IPS DF 6.9 (cell line): ENCODE measurements around the gene FOXO6.

Experiments
- DNase-seq: peaks from one replicate; pipeline ENCODE4 v3.0.0-alpha.2; 2013; ENCODE audit warnings: low read depth, low spot score
- H3K27ac ChIP-seq: one replicate; pipeline ENCODE4 v1.5.1; 2013; ENCODE audit warnings: low read length, control low read depth
- H3K27me3 ChIP-seq: 2 replicates; pipeline ENCODE4 v1.6.1; 2013; ENCODE audit warnings: mild to moderate bottlenecking, low read length; ENCODE audit not compliant: control insufficient read depth, insufficient read depth
- H3K36me3 ChIP-seq: 2 replicates; pipeline ENCODE4 v1.6.1; 2013; ENCODE audit warnings: low read length; ENCODE audit not compliant: control insufficient read depth, insufficient read depth
- H3K4me1 ChIP-seq: 2 replicates; pipeline ENCODE4 v1.6.1; 2013; ENCODE audit warnings: low read length; ENCODE audit not compliant: control insufficient read depth, insufficient read depth
- H3K4me3 ChIP-seq: 2 replicates; pipeline ENCODE4 v1.5.1; 2013; ENCODE audit warnings: mild to moderate bottlenecking, low read length
- H3K9me3 ChIP-seq: 2 replicates; pipeline ENCODE4 v1.6.1; 2013; ENCODE audit warnings: low read length, inconsistent platforms; ENCODE audit not compliant: control insufficient read depth, insufficient read depth
- WGBS: extraction: QIAGEN DNeasy Blood & Tissue Kit; methylation state at CpG from one replicate; pipeline ENCODE4 v1.1.7; 2013; ENCODE audit warnings: mixed read lengths, missing lambda C conversion rate; ENCODE audit not compliant: insufficient read length, insufficient coverage; 5-methylcytosine and 5-hydroxymethylcytosine counted together

Gene FOXO6

DNA sequence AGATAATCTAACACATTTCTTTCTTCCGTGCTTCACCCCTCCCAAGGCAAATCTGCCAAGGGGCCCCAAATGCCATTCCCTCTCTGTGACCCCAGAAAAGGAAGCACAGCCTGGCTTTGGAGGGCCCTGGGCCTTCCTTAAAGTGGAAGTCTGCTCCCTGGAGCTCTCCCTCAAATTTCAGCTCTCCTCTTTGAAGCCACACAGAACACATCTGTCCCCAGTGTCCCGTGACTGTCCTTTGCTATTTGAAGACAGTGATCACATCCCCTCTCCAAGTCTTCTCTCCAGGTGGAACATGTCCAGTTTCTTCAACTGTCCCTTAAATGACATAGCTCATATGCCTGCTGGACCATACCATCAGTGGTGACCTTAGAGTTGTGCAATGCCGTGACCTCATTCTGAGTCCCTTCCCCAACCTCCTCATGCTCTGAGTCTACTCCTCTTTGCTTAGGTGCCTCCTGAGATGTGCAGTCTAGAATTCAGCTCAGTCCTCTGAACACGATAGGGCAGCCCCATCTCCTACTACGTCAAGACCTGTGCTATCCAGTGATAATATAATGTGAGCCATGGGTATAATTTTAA is 18.4 kb upstream of the FOXO6 start:
- WGBS, result no CpG with 5 or more reads among the region's 5 CpGs
- no peaks in the 10 kb centered on the region for H3K4me1 ChIP-seq
- no peaks in the 10 kb centered on the region for H3K27me3 ChIP-seq
- no peaks in the 10 kb centered on the region for H3K9me3 ChIP-seq
- H3K4me3 ChIP-seq, result no peak overlapping the region
- no peak overlapping the region for H3K27ac ChIP-seq
- no peaks in the 10 kb centered on the region for H3K36me3 ChIP-seq
- no peak for DNase-seq

DNA sequence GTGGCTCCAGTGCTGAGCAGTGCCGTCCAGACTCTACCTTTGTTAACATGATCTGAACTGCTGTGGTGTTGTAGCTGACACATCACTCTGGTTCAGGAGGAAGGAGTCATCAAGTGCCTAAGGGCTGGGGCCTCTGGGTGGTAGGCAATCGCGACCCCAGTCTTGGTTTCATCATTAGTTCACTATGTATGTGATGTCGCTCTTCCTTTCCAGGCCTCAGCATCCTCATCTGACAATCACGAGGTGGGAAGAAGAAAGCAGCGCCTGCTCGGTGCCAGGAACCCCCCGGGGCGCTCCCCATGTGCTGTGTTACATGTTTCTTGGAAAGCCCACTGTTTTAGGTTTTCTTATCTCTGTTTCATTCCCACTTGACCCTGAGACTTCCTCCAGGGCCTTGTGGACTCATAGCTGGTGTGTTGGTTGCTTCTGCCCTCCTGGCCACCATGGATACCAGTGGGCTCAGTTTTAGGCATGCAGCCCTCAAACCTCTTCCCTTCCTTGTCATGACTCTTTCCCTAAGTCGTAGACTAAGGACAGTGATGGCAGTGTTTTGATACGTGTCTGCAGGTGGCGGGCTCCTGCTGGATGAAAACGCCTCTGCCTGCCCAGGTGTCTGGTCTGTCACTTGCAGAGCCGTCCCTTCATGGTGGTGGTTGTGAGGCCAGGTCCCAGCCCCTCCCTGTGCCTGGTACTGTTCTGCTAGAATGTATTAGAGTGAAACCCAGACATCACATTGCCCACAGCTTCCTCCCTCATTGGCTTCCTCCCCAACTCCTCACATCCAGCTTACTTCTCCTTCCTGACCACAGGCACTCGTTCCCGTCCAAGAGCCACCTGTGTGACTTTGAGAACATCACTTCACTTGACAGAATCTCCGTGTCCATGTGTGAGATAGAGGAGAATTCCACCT is 17.2 kb upstream of the FOXO6 start:
- no peak overlapping the region for H3K4me3 ChIP-seq
- DNase-seq, result no peak
- WGBS, result no CpG with 5 or more reads among the region's 17 CpGs
- H3K27me3 ChIP-seq, result no peaks in the 10 kb centered on the region
- no peaks in the 10 kb centered on the region for H3K4me1 ChIP-seq
- H3K36me3 ChIP-seq, result no peaks in the 10 kb centered on the region
- H3K9me3 ChIP-seq, result no peaks in the 10 kb centered on the region
- no peak overlapping the region for H3K27ac ChIP-seq

- no peak for DNase-seq
- H3K4me1 ChIP-seq, result no peaks in the 10 kb centered on the region
Observed at GRCh38 chr1:41344708-41345159, 16.5 kb upstream of the FOXO6 start.

GRCh38 chr1:41345434-41346075 is 15.7 kb upstream of the FOXO6 start:
- Histone ChIP-seq H3K9me3 (no peaks in the 10 kb centered on the region), H3K36me3 (no peaks in the 10 kb centered on the region), H3K27me3 (no peaks in the 10 kb centered on the region), H3K4me3 (no peak overlapping the region), H3K4me1 (no peaks in the 10 kb centered on the region), H3K27ac (no peak overlapping the region)
- DNase-seq, result no peak
- WGBS, result no CpG with 5 or more reads among the region's 4 CpGs

More at GRCh38 chr1:41344708-41345159, 16.5 kb upstream of the FOXO6 start:
- H3K4me3 ChIP-seq, result no peak overlapping the region
- no peaks in the 10 kb centered on the region for H3K36me3 ChIP-seq
- no CpG with 5 or more reads among the region's 5 CpGs for WGBS
- no peak overlapping the region for H3K27ac ChIP-seq
- H3K9me3 ChIP-seq, result no peaks in the 10 kb centered on the region
- no peaks in the 10 kb centered on the region for H3K27me3 ChIP-seq

- no CpG with 5 or more reads among the region's 2 CpGs for WGBS
- Histone ChIP-seq H3K36me3 (no peaks in the 10 kb centered on the region), H3K4me1 (no peaks in the 10 kb centered on the region), H3K4me3 (no peak overlapping the region), H3K27me3 (no peaks in the 10 kb centered on the region), H3K9me3 (no peaks in the 10 kb centered on the region), H3K27ac (no peak overlapping the region)
- no peak for DNase-seq
Observed at GRCh38 chr1:41347276-41347675, 14.0 kb upstream of the FOXO6 start.

- Histone ChIP-seq H3K27me3 (no peaks in the 10 kb centered on the region), H3K27ac (no peak overlapping the region), H3K36me3 (no peaks in the 10 kb centered on the region), H3K9me3 (no peaks in the 10 kb centered on the region), H3K4me3 (no peak overlapping the region), H3K4me1 (no peaks in the 10 kb centered on the region)
- no CpG with 5 or more reads among the region's 4 CpGs for WGBS
- no peak for DNase-seq
Observed at GRCh38 chr1:41348394-41348793, 12.8 kb upstream of the FOXO6 start.

- no CpG with 5 or more reads among the region's 8 CpGs for WGBS
- Histone ChIP-seq H3K4me3 (no peak overlapping the region), H3K9me3 (no peaks in the 10 kb centered on the region), H3K27me3 (no peaks in the 10 kb centered on the region), H3K36me3 (no peaks in the 10 kb centered on the region), H3K27ac (no peak overlapping the region), H3K4me1 (no peaks in the 10 kb centered on the region)
- DNase-seq, result no peak
Observed at GRCh38 chr1:41349361-41350054, 11.7 kb upstream of the FOXO6 start.

DNA sequence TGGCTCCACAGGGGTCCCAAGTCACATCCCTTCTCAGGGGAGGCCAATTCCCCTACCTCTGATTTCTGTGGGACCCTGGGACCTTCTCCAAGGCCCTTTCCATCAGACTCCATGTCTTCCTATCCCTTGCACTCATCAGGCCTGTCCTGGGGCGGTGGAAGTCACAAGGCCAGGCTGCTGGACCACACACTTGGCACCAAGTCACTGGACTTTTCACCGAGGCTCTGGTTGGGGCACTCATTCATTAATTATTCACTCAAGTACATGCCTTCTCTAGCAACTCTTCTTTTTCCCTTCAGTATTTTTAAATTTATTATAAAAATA is 11.2 kb upstream of the FOXO6 start:
- no CpG with 5 or more reads among the region's 2 CpGs for WGBS

DNA sequence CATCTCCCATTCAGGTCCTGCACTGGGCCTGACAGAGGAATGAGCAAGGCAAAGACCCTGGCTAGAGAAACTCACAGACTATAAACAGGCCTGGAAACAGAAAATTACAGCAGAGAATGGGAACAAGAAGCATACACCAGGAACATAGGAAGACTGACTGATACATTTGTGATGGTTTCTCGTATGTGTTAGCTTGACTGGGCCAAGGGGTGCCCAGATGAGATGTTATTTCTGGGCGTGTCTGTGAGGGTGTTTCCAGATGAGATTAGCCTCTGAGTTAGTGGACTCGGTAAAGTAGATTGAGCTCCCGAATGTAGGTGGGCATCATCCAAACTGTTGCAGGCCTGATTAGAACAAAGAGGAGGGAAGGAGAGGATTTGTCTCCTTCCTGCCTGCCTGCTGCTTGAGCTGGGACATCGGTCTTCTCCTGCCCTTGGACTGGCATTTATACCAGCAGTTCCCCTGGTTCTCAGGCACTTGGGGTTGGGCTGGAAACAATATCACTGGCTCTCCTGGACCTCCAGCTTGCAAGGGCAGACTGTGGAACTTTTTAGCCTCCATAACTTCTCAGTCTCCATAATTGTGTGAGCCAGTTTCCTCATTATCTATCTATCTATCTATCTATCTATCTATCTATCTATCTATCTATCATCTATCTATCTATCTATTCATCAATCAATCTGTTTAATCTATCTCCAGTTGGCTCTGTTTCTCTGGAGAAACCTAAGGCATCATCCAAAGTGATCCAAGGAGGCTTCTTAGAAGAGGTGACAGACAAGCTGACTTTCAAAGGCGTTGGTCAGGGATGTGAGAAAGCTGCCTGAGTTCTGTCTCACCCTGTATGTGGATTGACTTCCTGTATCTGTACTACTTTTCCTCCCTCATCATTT is 9.7 kb upstream of the FOXO6 start:
- Histone ChIP-seq H3K36me3 (no peaks in the 10 kb centered on the region), H3K4me1 (no peaks in the 10 kb centered on the region), H3K27me3 (no peaks in the 10 kb centered on the region), H3K4me3 (no peak overlapping the region), H3K9me3 (no peaks in the 10 kb centered on the region), H3K27ac (no peak overlapping the region)
- no CpG with 5 or more reads among the region's 6 CpGs for WGBS
- DNase-seq, result no peak

More for the DNA sequence above, 11.2 kb upstream of the FOXO6 start:
- Histone ChIP-seq H3K27ac (no peak overlapping the region), H3K9me3 (no peaks in the 10 kb centered on the region), H3K36me3 (no peaks in the 10 kb centered on the region), H3K4me1 (no peaks in the 10 kb centered on the region), H3K4me3 (no peak overlapping the region), H3K27me3 (no peaks in the 10 kb centered on the region)
- DNase-seq, result no peak
